ENCODE results near the gene GMPR2. TPM values are rescaled to one million over a fixed set of nuclear protein-coding genes. Genes with fewer than 3 reads are reported as not detected.

GMPR2 gene
- total and polyA plus RNA-seq, 2 experiments from 2014 or later = 60.6 to 70.6 TPM

DNA sequence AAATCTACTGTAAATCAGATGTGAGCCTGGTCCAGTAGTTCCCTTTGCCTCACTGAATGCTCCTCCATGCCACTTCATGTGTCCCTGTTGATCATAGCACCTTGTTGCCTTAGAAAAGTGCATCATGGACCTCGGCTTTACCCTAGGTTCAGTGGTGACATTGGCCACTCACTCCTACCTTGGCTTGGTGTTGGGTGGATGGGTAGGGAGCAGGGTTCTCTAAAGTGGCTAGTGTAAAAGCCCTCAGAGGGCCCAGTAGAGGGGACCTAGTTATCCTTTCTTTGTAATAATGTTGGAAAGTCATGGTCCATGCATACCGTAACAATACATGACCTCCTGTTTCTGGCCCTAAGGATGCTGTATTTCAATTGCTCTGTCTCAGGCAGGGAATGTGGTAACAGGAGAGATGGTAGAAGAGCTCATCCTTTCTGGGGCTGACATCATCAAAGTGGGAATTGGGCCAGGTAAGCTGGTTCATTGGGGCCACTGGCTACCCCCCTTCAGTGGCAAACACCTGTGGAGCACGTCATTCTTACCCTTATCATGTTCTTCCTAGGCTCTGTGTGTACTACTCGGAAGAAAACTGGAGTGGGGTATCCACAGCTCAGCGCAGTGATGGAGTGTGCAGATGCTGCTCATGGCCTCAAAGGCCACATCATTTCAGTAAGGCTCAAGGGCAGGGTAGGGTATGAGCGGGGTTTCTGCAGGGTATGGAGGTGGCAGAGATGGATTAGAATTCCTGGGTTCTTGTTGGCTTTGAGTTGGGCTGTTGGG, 4.1 kb downstream of the GMPR2 start:
- H3K4me1 Mint-ChIP-seq = peaks cover 12% of the 10 kb centered on the region
- H3K36me3 Mint-ChIP-seq (ENCODE audit: low read depth) = peaks cover 52% of the 10 kb centered on the region
- Histone ChIP-seq H3K4me2 (no peak overlapping the region), H2AFZ (no peak overlapping the region), H3K27me3 (ENCODE audit: insufficient read depth) (no peaks in the 10 kb centered on the region), H3F3A (replicated peaks; ENCODE audit: low read depth) (peaks cover 11% of the 10 kb centered on the region), H3K9me2 (ENCODE audit: insufficient read depth) (no peaks in the 10 kb centered on the region), H3K27ac (ENCODE audit: low read depth) (no peak overlapping the region), H3K4me3 (no peak overlapping the region), H3K4me1 (ENCODE audit: insufficient read depth) (peaks cover 14% of the 10 kb centered on the region; the same call in 1 of the 2 replicates), H4K20me1 (replicated peaks; ENCODE audit: insufficient read depth) (peaks cover 3% of the 10 kb centered on the region; the same call in 1 of the 2 replicates), H3K79me2 (replicated peaks; ENCODE audit: insufficient read depth) (peaks cover 18% of the 10 kb centered on the region), H3K36me3 (ENCODE audit: insufficient read depth) (peaks cover 17% of the 10 kb centered on the region; the same call in 1 of the 2 replicates)
- H3K4me3 Mint-ChIP-seq = no peak overlapping the region
- peaks cover 4% of the 10 kb centered on the region for H3K27me3 Mint-ChIP-seq (ENCODE audit: insufficient read depth, low read depth, poor library complexity)
- no peak overlapping the region for H3K27ac Mint-ChIP-seq
- ATAC-seq (no peak), DNase-seq (ENCODE audit: low spot score) (no peak)
- TF ChIP-seq EZH2phosphoT487 (IDR thresholded peaks at IDR 0.05; ENCODE audit: unreplicated experiment) (no peak), NANOG (IDR thresholded peaks at IDR 0.05; ENCODE audit: borderline replicate concordance) (no peak), JUNB (IDR thresholded peaks at IDR 0.05; ENCODE audit: unreplicated experiment) (no peak), ZNF331 (CRISPR knock-in tag; IDR thresholded peaks at IDR 0.05; ENCODE audit: low read depth) (no peak), EZH2 (IDR thresholded peaks at IDR 0.05; ENCODE audit: low read depth, unreplicated experiment) (no peak), CREB1 (CRISPR knock-in tag; IDR thresholded peaks at IDR 0.05; ENCODE audit: low read depth) (no peak), STAT1 (IDR thresholded peaks at IDR 0.05; ENCODE audit: unreplicated experiment) (no peak), POLR2AphosphoS5 (IDR thresholded peaks at IDR 0.05; ENCODE audit: low read depth) (no peak), ZNF114 (CRISPR knock-in tag; IDR thresholded peaks at IDR 0.05) (no peak)
- TF ChIP-seq, protein P1, sequence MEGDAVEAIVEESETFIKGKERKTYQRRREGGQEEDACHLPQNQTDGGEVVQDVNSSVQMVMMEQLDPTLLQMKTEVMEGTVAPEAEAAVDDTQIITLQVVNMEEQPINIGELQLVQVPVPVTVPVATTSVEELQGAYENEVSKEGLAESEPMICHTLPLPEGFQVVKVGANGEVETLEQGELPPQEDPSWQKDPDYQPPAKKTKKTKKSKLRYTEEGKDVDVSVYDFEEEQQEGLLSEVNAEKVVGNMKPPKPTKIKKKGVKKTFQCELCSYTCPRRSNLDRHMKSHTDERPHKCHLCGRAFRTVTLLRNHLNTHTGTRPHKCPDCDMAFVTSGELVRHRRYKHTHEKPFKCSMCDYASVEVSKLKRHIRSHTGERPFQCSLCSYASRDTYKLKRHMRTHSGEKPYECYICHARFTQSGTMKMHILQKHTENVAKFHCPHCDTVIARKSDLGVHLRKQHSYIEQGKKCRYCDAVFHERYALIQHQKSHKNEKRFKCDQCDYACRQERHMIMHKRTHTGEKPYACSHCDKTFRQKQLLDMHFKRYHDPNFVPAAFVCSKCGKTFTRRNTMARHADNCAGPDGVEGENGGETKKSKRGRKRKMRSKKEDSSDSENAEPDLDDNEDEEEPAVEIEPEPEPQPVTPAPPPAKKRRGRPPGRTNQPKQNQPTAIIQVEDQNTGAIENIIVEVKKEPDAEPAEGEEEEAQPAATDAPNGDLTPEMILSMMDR (conservative IDR thresholded peaks at IDR 0.05; ENCODE audit: low read depth in 2 of 2) = no peak
- TF ChIP-seq, protein P2, sequence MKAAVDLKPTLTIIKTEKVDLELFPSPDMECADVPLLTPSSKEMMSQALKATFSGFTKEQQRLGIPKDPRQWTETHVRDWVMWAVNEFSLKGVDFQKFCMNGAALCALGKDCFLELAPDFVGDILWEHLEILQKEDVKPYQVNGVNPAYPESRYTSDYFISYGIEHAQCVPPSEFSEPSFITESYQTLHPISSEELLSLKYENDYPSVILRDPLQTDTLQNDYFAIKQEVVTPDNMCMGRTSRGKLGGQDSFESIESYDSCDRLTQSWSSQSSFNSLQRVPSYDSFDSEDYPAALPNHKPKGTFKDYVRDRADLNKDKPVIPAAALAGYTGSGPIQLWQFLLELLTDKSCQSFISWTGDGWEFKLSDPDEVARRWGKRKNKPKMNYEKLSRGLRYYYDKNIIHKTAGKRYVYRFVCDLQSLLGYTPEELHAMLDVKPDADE (IDR thresholded peaks at IDR 0.05) = no peak
- TF ChIP-seq, protein P3, sequence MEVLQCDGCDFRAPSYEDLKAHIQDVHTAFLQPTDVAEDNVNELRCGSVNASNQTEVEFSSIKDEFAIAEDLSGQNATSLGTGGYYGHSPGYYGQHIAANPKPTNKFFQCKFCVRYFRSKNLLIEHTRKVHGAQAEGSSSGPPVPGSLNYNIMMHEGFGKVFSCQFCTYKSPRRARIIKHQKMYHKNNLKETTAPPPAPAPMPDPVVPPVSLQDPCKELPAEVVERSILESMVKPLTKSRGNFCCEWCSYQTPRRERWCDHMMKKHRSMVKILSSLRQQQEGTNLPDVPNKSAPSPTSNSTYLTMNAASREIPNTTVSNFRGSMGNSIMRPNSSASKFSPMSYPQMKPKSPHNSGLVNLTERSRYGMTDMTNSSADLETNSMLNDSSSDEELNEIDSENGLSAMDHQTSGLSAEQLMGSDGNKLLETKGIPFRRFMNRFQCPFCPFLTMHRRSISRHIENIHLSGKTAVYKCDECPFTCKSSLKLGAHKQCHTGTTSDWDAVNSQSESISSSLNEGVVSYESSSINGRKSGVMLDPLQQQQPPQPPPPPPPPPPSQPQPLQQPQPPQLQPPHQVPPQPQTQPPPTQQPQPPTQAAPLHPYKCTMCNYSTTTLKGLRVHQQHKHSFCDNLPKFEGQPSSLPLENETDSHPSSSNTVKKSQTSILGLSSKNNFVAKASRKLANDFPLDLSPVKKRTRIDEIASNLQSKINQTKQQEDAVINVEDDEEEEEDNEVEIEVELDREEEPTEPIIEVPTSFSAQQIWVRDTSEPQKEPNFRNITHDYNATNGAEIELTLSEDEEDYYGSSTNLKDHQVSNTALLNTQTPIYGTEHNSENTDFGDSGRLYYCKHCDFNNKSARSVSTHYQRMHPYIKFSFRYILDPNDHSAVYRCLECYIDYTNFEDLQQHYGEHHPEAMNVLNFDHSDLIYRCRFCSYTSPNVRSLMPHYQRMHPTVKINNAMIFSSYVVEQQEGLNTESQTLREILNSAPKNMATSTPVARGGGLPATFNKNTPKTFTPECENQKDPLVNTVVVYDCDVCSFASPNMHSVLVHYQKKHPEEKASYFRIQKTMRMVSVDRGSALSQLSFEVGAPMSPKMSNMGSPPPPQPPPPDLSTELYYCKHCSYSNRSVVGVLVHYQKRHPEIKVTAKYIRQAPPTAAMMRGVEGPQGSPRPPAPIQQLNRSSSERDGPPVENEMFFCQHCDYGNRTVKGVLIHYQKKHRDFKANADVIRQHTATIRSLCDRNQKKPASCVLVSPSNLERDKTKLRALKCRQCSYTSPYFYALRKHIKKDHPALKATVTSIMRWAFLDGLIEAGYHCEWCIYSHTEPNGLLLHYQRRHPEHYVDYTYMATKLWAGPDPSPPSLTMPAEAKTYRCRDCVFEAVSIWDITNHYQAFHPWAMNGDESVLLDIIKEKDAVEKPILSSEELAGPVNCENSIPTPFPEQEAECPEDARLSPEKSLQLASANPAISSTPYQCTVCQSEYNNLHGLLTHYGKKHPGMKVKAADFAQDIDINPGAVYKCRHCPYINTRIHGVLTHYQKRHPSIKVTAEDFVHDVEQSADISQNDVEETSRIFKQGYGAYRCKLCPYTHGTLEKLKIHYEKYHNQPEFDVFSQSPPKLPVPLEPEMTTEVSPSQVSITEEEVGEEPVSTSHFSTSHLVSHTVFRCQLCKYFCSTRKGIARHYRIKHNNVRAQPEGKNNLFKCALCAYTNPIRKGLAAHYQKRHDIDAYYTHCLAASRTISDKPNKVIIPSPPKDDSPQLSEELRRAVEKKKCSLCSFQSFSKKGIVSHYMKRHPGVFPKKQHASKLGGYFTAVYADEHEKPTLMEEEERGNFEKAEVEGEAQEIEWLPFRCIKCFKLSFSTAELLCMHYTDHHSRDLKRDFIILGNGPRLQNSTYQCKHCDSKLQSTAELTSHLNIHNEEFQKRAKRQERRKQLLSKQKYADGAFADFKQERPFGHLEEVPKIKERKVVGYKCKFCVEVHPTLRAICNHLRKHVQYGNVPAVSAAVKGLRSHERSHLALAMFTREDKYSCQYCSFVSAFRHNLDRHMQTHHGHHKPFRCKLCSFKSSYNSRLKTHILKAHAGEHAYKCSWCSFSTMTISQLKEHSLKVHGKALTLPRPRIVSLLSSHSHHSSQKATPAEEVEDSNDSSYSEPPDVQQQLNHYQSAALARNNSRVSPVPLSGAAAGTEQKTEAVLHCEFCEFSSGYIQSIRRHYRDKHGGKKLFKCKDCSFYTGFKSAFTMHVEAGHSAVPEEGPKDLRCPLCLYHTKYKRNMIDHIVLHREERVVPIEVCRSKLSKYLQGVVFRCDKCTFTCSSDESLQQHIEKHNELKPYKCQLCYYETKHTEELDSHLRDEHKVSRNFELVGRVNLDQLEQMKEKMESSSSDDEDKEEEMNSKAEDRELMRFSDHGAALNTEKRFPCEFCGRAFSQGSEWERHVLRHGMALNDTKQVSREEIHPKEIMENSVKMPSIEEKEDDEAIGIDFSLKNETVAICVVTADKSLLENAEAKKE (CRISPR knock-in tag; IDR thresholded peaks at IDR 0.05) = no peak
- TF ChIP-seq, protein P4, sequence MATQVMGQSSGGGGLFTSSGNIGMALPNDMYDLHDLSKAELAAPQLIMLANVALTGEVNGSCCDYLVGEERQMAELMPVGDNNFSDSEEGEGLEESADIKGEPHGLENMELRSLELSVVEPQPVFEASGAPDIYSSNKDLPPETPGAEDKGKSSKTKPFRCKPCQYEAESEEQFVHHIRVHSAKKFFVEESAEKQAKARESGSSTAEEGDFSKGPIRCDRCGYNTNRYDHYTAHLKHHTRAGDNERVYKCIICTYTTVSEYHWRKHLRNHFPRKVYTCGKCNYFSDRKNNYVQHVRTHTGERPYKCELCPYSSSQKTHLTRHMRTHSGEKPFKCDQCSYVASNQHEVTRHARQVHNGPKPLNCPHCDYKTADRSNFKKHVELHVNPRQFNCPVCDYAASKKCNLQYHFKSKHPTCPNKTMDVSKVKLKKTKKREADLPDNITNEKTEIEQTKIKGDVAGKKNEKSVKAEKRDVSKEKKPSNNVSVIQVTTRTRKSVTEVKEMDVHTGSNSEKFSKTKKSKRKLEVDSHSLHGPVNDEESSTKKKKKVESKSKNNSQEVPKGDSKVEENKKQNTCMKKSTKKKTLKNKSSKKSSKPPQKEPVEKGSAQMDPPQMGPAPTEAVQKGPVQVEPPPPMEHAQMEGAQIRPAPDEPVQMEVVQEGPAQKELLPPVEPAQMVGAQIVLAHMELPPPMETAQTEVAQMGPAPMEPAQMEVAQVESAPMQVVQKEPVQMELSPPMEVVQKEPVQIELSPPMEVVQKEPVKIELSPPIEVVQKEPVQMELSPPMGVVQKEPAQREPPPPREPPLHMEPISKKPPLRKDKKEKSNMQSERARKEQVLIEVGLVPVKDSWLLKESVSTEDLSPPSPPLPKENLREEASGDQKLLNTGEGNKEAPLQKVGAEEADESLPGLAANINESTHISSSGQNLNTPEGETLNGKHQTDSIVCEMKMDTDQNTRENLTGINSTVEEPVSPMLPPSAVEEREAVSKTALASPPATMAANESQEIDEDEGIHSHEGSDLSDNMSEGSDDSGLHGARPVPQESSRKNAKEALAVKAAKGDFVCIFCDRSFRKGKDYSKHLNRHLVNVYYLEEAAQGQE (IDR thresholded peaks at IDR 0.05; ENCODE audit: unreplicated experiment) = no peak
- no peaks in the 10 kb centered on the region for H3K9me3 Mint-ChIP-seq
